Lung (tissue), 12 donors: ENCODE data around the gene EPS8L2. TPM values are rescaled to one million over a fixed set of nuclear protein-coding genes. Genes with fewer than 3 reads are reported as not detected.

ENCODE experiments used
- ATAC-seq: fragments of 200-7000 bp; cut with Tn5 transposase; one replicate; pipeline ENCODE4 v1.9.1; 2020; ENCODE audit warnings: moderate number of reproducible peaks; ENCODE audit not compliant: insufficient read depth, low FRiP score
- DNase-seq, 3 donors: peaks; one replicate each; pipeline ENCODE4 v3.0.0-alpha.2; 2013 to 2017
- H3K27ac ChIP-seq, 2 donors: one replicate each; pipeline ENCODE4 v1.5.1; 2013; ENCODE audit warnings: mild to moderate bottlenecking in 2 of 2, moderate library complexity in 2 of 2, control low read depth in 1 of 2, inconsistent platforms in 1 of 2, low read depth in 1 of 2, low read length in 1 of 2
- H3K27me3 ChIP-seq, 3 donors: one replicate each; pipeline ENCODE4 v1.5.1; 2013; ENCODE audit warnings: low read length in 2 of 3; ENCODE audit not compliant: control insufficient read depth in 3 of 3, insufficient read depth in 3 of 3
- H3K36me3 ChIP-seq, 4 donors: one replicate each; pipeline ENCODE4 v1.5.1; 2013; ENCODE audit warnings: low read length in 4 of 4, mild to moderate bottlenecking in 1 of 4, moderate library complexity in 1 of 4; ENCODE audit not compliant: control insufficient read depth in 4 of 4, insufficient read depth in 4 of 4
- H3K4me1 ChIP-seq, 5 donors: one replicate each; pipeline ENCODE4 v1.5.1; 2013; ENCODE audit warnings: low read length in 5 of 5, mild to moderate bottlenecking in 2 of 5, moderate library complexity in 1 of 5; ENCODE audit not compliant: control insufficient read depth in 5 of 5, insufficient read depth in 5 of 5
- H3K4me3 ChIP-seq: one replicate; pipeline ENCODE4 v1.5.1; 2013; ENCODE audit warnings: mild to moderate bottlenecking, control low read depth, moderate library complexity
- H3K9ac ChIP-seq, 2 donors: one replicate each; pipeline ENCODE4 v1.5.1; 2013; ENCODE audit warnings: low read length in 2 of 2, control low read depth in 1 of 2; ENCODE audit not compliant: insufficient read depth in 1 of 2
- H3K9me3 ChIP-seq, 4 donors: one replicate each; pipeline ENCODE4 v1.5.1; 2013; ENCODE audit warnings: low read length in 3 of 4, mild to moderate bottlenecking in 1 of 4, moderate library complexity in 1 of 4; ENCODE audit not compliant: control insufficient read depth in 4 of 4, insufficient read depth in 3 of 4
- WGBS, 2 donors: extraction: QIAGEN DNeasy Blood & Tissue Kit; methylation state at CpG; one replicate each; pipeline ENCODE4 v1.1.7; 2013; 5-methylcytosine and 5-hydroxymethylcytosine counted together
- polyA plus RNA-seq, 2 donors: library from polyadenylated mRNA; stranded (reverse); fragments of 200-250 nt; gene quantifications; one replicate each; pipeline ENCODE4 v1.2.1, GENCODE V29; 2013
- total RNA-seq, 2 donors: library from RNA; depleted of rRNA in 1 of 2; stranded (reverse); fragments of >200 nt in 1 of 2; gene quantifications; one replicate each; pipeline ENCODE4 v1.2.1, GENCODE V29; 2014 to 2021
- TF ChIP-seq, protein P1 (sequence below): IDR thresholded peaks from 2 replicates; pipeline ENCODE4 v1.5.1; 2012; ENCODE audit warnings: mild to moderate bottlenecking; ENCODE audit errors: control extremely low read depth, extremely low read depth
- donor health status: control.
- donor health status: control.
- donor health status: Bipolar disorder and iron deficiency.
- donor health status: healthy.
- donor health status: DM: yes; HTN: yes; CAD: no.

EPS8L2 gene
- total and polyA plus RNA-seq, 4 donors = 35.6 to 166 (median 103) TPM

DNA sequence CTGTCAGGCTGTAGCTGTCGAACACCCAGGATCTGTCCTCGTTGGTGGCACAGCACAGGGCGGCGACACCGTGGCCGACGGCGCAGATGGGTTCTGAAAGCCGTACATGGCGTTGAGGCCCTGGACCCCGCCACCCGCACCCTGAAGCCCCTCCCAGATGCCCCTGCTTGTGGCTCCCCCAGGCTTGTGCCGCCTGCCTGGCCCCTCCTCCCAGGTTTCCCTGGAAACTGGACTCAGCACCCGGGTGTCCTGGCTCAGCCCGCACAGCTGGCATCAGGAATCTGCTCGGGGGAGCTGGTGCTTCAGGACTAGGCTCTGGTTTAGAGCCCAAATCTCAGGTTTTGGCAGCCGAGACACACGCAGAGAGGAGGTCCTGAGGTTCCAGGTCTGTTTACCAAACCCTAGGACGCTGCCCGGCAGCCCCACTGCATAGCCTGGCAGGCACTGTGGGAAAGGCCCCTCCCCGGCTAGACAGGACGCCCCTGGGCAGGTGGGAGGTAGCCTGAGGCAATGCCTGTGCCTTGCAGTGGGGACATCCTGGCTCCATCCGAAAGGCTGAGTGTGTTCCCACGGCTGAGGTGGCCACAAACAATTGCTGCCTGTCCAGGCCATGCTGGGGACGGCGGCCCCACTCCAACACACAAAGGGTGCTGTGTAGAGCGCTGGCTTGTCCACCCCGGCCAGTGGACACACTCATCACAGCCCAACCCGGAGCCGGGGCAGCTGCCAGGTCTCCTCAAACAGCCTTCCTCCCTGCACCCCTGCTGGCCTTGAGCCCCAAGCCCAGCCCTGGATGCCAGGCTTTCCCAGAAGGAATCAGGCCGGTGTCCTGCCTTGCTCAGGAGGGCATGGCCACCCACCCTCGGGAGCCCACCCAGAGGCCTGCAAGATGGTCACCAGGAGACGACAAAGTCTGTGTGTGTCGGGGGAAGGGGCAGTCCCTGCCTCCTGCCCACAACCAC is 66.7 kb downstream of the EPS8L2 start:
- H3K9ac ChIP-seq = no peak overlapping the region

DNA sequence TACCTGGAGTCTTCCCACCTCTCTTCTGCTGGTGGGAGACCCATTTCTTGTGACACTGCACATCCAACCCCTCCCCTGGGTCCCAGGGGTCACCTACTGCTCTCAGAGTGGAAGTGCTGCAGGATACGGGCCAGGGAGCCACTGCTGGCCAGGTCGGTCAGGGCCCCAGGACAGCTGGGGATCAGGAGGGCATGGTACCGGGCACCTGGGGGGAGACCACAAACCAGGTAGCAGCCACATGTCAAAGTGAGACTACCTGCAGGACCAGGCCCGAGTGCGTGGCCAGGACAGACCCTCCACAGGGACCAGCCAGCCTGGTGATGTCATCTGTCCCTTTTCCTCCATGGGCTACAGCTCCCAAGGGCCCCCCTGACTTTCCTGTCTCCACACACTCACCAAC is 67.4 kb downstream of the EPS8L2 start:
- no peak overlapping the region for H3K9ac ChIP-seq
- no peak overlapping the region for H3K27ac ChIP-seq
- DNase-seq = no peak
- H3K36me3 ChIP-seq = peaks cover 0 to 39% (median 8%) of the 10 kb centered on the region in 4 donors
- ATAC-seq = no peak
- no peak overlapping the region for H3K4me3 ChIP-seq
- H3K9me3 ChIP-seq = no peaks in the 10 kb centered on the region
- H3K27me3 ChIP-seq = no peaks in the 10 kb centered on the region
- WGBS, 2 donors = 93 to 94% methylated on average over 5 of the region's 5 CpGs
- TF ChIP-seq, protein P1, sequence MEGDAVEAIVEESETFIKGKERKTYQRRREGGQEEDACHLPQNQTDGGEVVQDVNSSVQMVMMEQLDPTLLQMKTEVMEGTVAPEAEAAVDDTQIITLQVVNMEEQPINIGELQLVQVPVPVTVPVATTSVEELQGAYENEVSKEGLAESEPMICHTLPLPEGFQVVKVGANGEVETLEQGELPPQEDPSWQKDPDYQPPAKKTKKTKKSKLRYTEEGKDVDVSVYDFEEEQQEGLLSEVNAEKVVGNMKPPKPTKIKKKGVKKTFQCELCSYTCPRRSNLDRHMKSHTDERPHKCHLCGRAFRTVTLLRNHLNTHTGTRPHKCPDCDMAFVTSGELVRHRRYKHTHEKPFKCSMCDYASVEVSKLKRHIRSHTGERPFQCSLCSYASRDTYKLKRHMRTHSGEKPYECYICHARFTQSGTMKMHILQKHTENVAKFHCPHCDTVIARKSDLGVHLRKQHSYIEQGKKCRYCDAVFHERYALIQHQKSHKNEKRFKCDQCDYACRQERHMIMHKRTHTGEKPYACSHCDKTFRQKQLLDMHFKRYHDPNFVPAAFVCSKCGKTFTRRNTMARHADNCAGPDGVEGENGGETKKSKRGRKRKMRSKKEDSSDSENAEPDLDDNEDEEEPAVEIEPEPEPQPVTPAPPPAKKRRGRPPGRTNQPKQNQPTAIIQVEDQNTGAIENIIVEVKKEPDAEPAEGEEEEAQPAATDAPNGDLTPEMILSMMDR = no peak
- peaks cover 0 to 19% (median 3%) of the 10 kb centered on the region in 5 donors for H3K4me1 ChIP-seq

More for the DNA sequence above, 66.7 kb downstream of the EPS8L2 start:
- Histone ChIP-seq H3K27me3 (no peaks in the 10 kb centered on the region), H3K9me3 (no peaks in the 10 kb centered on the region), H3K4me1 (peaks cover 0 to 12% (median 3%) of the 10 kb centered on the region in 5 donors), H3K4me3 (no peak overlapping the region), H3K36me3 (peaks cover 0 to 39% (median 8%) of the 10 kb centered on the region in 4 donors), H3K27ac (no peak overlapping the region)
- no peak for DNase-seq
- WGBS, 2 donors = 89 to 90% methylated on average over 34 of the region's 34 CpGs
- TF ChIP-seq, protein P1 = no peak
- ATAC-seq = no peak

DNA sequence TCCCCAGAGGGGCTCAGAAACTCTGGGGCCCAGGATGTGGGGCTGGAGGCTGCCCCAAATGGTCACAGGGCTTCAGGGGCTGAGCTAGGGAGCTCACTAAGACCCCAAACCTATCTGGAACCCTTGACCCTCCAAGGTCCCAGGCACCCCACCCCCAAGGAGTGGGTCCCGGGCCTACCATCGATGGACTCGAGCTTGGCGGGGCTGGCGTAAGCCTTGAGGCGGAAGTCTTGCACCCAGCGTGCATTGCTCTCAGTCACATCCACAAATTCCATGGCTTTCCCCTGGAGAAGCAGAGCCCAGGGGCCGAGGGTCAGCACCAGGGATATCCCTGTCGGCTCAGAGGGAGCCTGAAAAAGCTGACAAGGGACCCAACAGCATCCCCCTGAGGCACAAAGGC is 67.8 kb downstream of the EPS8L2 start:
- Histone ChIP-seq H3K36me3 (peaks cover 0 to 39% (median 8%) of the 10 kb centered on the region in 4 donors), H3K4me3 (no peak overlapping the region), H3K27ac (no peak overlapping the region), H3K9me3 (no peaks in the 10 kb centered on the region), H3K27me3 (no peaks in the 10 kb centered on the region), H3K4me1 (peaks cover 0 to 19% (median 3%) of the 10 kb centered on the region in 5 donors), H3K9ac (no peak overlapping the region)
- TF ChIP-seq, protein P1 = no peak
- 89 to 97% methylated on average over 9 of the region's 9 CpGs for WGBS, 2 donors
- ATAC-seq (no peak), DNase-seq (no peak)
